HepG2 (cell line): ENCODE measurements around the gene JMJD7. TPM values are rescaled to one million over a fixed set of nuclear protein-coding genes. Genes with fewer than 3 reads are reported as not detected.

ENCODE experiments used
- CEBPG ChIP-seq: IDR thresholded peaks from 2 replicates; pipeline ENCODE4 v1.6.1; 2016
- CREB1 ChIP-seq, 2 experiments: fragments of 450-650 bp in 1 of 2; IDR thresholded peaks; 2 replicates each; pipeline ENCODE4 v1.6.1; 2016 to 2017; ENCODE audit warnings: control low read depth in 1 of 2, mild to moderate bottlenecking in 1 of 2, missing compliant biosample characterization in 1 of 2, missing genetic modification characterization in 1 of 2
- IRF9 ChIP-seq: sonication (generic); formaldehyde crosslinking; IDR thresholded peaks from 2 replicates; pipeline ENCODE4 v1.8.0; 2022; ENCODE audit warnings: missing genetic modification reagents, mild to moderate bottlenecking, borderline replicate concordance
- JUND ChIP-seq: sonication (generic); formaldehyde crosslinking; IDR thresholded peaks from 2 replicates; pipeline ENCODE4 v1.8.0; 2022; ENCODE audit warnings: mild to moderate bottlenecking, missing genetic modification reagents
- NFE2 ChIP-seq: sonication (generic); formaldehyde crosslinking; IDR thresholded peaks from 2 replicates; pipeline ENCODE4 v1.4.0; 2020; ENCODE audit warnings: missing genetic modification reagents
- PRMT3 ChIP-seq: sonication (generic); formaldehyde crosslinking; IDR thresholded peaks from 2 replicates; pipeline ENCODE4 v1.8.1; 2022; ENCODE audit warnings: low read depth, mild to moderate bottlenecking, moderate library complexity, missing genetic modification reagents, borderline replicate concordance
- RAD51 ChIP-seq: fragments of 450-650 bp; IDR thresholded peaks from 2 replicates; pipeline ENCODE4 v1.6.1; 2016; ENCODE audit warnings: borderline replicate concordance
- ZNF674 ChIP-seq: sonication (generic); formaldehyde crosslinking; IDR thresholded peaks from 2 replicates; pipeline ENCODE4 v1.5.0; 2020; ENCODE audit warnings: low read depth, mild to moderate bottlenecking, missing genetic modification reagents
- ZNF788 ChIP-seq: sonication (generic); formaldehyde crosslinking; IDR thresholded peaks from 2 replicates; pipeline ENCODE4 v1.5.0; 2020; ENCODE audit warnings: mild to moderate bottlenecking, missing genetic modification reagents, borderline replicate concordance
- polyA plus RNA-seq, 8 experiments: library from polyadenylated mRNA; depleted of rRNA in 3 of 8; stranded (reverse) in 7 of 8; unstranded in 1 of 8; fragments of >200 nt; fragmentation: Illumina TruSeq in 4 of 8; extraction: Trizol in 4 of 8; gene quantifications; 2 replicates each; pipeline versions ENCODE4 v1.2.1 to v1.2.3, GENCODE V29; 2011 to 2016; ENCODE audit warnings: low read depth in 4 of 8, missing spikeins in 1 of 8, mixed read lengths in 1 of 8; ENCODE audit not compliant: insufficient read depth in 1 of 8
- total RNA-seq, 5 experiments: library from RNA; depleted of rRNA; stranded (reverse); fragments of >200 nt; fragmentation: Illumina TruSeq; extraction: Trizol; gene quantifications; 2 replicates each; pipeline ENCODE4 v1.2.3, GENCODE V29; 2016; ENCODE audit warnings: low read depth in 1 of 5
- TF ChIP-seq, protein P1 (sequence below): sonication (generic); formaldehyde crosslinking; IDR thresholded peaks from 2 replicates; pipeline ENCODE4 v1.4.0; 2020; ENCODE audit warnings: missing genetic modification reagents, mild to moderate bottlenecking, borderline replicate concordance

The JMJD7 gene
- total and polyA plus RNA-seq, 2 of the 13 experiments (the other 11 are each of a cell fraction or from before 2014, with no cell fraction given): 6.4 to 7.1 TPM

- no peak for TF ChIP-seq IRF9 (CRISPR knock-in tag)
- TF ChIP-seq CREB1 (IDR thresholded peaks at IDR 0.05): no peak
- no peak for TF ChIP-seq CREB1 (CRISPR knock-in tag; IDR thresholded peaks at IDR 0.05)
- TF ChIP-seq CEBPG: no peak
- TF ChIP-seq ZNF674: no peak
- TF ChIP-seq, protein P1, sequence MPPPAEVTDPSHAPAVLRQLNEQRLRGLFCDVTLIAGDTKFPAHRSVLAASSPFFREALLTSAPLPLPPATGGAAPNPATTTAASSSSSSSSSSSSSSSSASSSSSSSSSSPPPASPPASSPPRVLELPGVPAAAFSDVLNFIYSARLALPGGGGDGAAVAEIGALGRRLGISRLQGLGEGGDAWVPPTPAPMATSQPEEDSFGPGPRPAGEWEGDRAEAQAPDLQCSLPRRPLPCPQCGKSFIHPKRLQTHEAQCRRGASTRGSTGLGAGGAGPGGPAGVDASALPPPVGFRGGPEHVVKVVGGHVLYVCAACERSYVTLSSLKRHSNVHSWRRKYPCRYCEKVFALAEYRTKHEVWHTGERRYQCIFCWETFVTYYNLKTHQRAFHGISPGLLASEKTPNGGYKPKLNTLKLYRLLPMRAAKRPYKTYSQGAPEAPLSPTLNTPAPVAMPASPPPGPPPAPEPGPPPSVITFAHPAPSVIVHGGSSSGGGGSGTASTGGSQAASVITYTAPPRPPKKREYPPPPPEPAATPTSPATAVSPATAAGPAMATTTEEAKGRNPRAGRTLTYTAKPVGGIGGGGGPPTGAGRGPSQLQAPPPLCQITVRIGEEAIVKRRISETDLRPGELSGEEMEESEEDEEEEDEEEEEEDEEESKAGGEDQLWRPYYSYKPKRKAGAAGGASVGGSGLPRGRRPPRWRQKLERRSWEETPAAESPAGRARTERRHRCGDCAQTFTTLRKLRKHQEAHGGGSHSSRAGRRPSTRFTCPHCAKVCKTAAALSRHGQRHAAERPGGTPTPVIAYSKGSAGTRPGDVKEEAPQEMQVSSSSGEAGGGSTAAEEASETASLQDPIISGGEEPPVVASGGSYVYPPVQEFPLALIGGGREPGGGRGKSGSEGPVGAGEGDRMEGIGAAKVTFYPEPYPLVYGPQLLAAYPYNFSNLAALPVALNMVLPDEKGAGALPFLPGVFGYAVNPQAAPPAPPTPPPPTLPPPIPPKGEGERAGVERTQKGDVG (CRISPR knock-in tag): no peak
- no peak for TF ChIP-seq PRMT3
- TF ChIP-seq ZNF788: no peak
- no peak for TF ChIP-seq NFE2 (CRISPR knock-in tag)
- TF ChIP-seq JUND: no peak
- no peak for TF ChIP-seq RAD51
Observed at GRCh38 chr15:41825145-41825544, 2.7 kb upstream of the JMJD7 start (continued).
